Measurements from ENCODE around the gene MACO1.

DNA sequence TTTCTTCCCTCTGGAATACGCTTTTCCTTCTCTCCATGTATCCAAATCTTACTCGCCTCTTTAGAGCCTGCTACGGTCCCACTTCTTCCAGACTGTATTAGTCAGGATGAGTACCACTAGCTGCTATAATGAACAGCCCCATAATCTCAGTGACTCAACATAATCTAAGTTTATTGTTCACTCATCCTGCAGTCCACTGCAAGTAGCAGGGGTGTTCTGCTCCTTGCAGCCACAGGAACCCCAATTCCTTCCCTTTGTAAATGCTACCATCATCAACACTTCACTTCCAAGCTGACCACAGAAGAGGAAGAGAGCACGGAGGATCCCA, 94.6 kb downstream of the MACO1 start:
- TF ChIP-seq, protein P1, sequence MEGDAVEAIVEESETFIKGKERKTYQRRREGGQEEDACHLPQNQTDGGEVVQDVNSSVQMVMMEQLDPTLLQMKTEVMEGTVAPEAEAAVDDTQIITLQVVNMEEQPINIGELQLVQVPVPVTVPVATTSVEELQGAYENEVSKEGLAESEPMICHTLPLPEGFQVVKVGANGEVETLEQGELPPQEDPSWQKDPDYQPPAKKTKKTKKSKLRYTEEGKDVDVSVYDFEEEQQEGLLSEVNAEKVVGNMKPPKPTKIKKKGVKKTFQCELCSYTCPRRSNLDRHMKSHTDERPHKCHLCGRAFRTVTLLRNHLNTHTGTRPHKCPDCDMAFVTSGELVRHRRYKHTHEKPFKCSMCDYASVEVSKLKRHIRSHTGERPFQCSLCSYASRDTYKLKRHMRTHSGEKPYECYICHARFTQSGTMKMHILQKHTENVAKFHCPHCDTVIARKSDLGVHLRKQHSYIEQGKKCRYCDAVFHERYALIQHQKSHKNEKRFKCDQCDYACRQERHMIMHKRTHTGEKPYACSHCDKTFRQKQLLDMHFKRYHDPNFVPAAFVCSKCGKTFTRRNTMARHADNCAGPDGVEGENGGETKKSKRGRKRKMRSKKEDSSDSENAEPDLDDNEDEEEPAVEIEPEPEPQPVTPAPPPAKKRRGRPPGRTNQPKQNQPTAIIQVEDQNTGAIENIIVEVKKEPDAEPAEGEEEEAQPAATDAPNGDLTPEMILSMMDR (IDR thresholded peaks at IDR 0.05; ENCODE audit: low read depth, low read length, missing input control): no peak
- no peak for TF ChIP-seq YY1 (IDR thresholded peaks at IDR 0.05)
- TF ChIP-seq, protein P2, sequence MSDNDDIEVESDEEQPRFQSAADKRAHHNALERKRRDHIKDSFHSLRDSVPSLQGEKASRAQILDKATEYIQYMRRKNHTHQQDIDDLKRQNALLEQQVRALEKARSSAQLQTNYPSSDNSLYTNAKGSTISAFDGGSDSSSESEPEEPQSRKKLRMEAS (IDR thresholded peaks at IDR 0.05): no peak
- no peak for TF ChIP-seq TAF1 (conservative IDR thresholded peaks at IDR 0.05)
- TF ChIP-seq, protein P3, sequence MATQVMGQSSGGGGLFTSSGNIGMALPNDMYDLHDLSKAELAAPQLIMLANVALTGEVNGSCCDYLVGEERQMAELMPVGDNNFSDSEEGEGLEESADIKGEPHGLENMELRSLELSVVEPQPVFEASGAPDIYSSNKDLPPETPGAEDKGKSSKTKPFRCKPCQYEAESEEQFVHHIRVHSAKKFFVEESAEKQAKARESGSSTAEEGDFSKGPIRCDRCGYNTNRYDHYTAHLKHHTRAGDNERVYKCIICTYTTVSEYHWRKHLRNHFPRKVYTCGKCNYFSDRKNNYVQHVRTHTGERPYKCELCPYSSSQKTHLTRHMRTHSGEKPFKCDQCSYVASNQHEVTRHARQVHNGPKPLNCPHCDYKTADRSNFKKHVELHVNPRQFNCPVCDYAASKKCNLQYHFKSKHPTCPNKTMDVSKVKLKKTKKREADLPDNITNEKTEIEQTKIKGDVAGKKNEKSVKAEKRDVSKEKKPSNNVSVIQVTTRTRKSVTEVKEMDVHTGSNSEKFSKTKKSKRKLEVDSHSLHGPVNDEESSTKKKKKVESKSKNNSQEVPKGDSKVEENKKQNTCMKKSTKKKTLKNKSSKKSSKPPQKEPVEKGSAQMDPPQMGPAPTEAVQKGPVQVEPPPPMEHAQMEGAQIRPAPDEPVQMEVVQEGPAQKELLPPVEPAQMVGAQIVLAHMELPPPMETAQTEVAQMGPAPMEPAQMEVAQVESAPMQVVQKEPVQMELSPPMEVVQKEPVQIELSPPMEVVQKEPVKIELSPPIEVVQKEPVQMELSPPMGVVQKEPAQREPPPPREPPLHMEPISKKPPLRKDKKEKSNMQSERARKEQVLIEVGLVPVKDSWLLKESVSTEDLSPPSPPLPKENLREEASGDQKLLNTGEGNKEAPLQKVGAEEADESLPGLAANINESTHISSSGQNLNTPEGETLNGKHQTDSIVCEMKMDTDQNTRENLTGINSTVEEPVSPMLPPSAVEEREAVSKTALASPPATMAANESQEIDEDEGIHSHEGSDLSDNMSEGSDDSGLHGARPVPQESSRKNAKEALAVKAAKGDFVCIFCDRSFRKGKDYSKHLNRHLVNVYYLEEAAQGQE (IDR thresholded peaks at IDR 0.05): no peak
- TF ChIP-seq EGR1 (IDR thresholded peaks at IDR 0.05; ENCODE audit: low read depth in 2 of 2): no peak
- TF ChIP-seq HNF4A (conservative IDR thresholded peaks at IDR 0.05): no peak
